ENCODE data around the gene AMOTL1. TPM values are rescaled to one million over a fixed set of nuclear protein-coding genes. Genes with fewer than 3 reads are reported as not detected.
A peak's percentile ranks its signal among the peaks of the same experiment; 100 is the strongest.

Gene AMOTL1
- polyA plus RNA-seq, 1 donor from 2014 or later, result not detected

- Mint-ChIP-seq H3K27ac (no peak overlapping the region), H3K27me3 (peaks cover 27% of the 10 kb centered on the region), H3K9me3 (peaks cover 0 to 3% (median 0%) of the 10 kb centered on the region in 3 donors), H3K36me3 (peaks cover 3% of the 10 kb centered on the region), H3K4me1 (peaks cover 0 to 9% (median 0%) of the 10 kb centered on the region in 3 donors), H3K4me3 (no peak overlapping the region)
Observed at GRCh38 chr11:94771390-94771789, 3.2 kb downstream of the AMOTL1 start.

- Mint-ChIP-seq H3K4me3 (no peak overlapping the region), H3K9me3 (peaks cover 0 to 3% (median 0%) of the 10 kb centered on the region in 3 donors), H3K27me3 (peaks cover 27% of the 10 kb centered on the region), H3K36me3 (peaks cover 3% of the 10 kb centered on the region), H3K4me1 (peaks cover 0 to 9% (median 0%) of the 10 kb centered on the region in 3 donors), H3K27ac (no peak overlapping the region)
Observed at GRCh38 chr11:94771951-94772350, 3.8 kb downstream of the AMOTL1 start.

GRCh38 chr11:94773842-94774241 lies 5.7 kb downstream of the AMOTL1 start:
- Mint-ChIP-seq H3K4me3 (no peak overlapping the region), H3K9me3 (peaks cover 0 to 3% (median 0%) of the 10 kb centered on the region in 3 donors), H3K27me3 (peaks cover 27% of the 10 kb centered on the region), H3K36me3 (peaks cover 3% of the 10 kb centered on the region), H3K4me1 (peaks cover 0 to 7% (median 0%) of the 10 kb centered on the region in 3 donors), H3K27ac (no peak overlapping the region)

- Mint-ChIP-seq H3K27ac (no peak overlapping the region), H3K36me3 (peaks cover 3% of the 10 kb centered on the region), H3K9me3 (peaks cover 0 to 3% (median 0%) of the 10 kb centered on the region in 3 donors), H3K4me3 (no peak overlapping the region), H3K27me3 (peaks cover 26% of the 10 kb centered on the region), H3K4me1 (peaks cover 0 to 4% (median 0%) of the 10 kb centered on the region in 3 donors)
Observed at GRCh38 chr11:94774345-94774744, 6.2 kb downstream of the AMOTL1 start.

GRCh38 chr11:94775567-94776327 lies 7.6 kb downstream of the AMOTL1 start:
- Mint-ChIP-seq H3K27ac (peak overlapping the region in 1 of 3 donors; percentile 65), H3K27me3 (peaks cover 19% of the 10 kb centered on the region), H3K36me3 (no peaks in the 10 kb centered on the region), H3K4me1 (peaks cover 0 to 4% (median 2%) of the 10 kb centered on the region in 3 donors), H3K9me3 (peaks cover 0 to 3% (median 0%) of the 10 kb centered on the region in 3 donors), H3K4me3 (no peak overlapping the region)

GRCh38 chr11:94776351-94777321 lies 8.5 kb downstream of the AMOTL1 start:
- no peaks in the 10 kb centered on the region for H3K36me3 Mint-ChIP-seq
- peaks cover 12% of the 10 kb centered on the region for H3K27me3 Mint-ChIP-seq
- H3K9me3 Mint-ChIP-seq, result peaks cover 0 to 3% (median 0%) of the 10 kb centered on the region in 3 donors
- peaks cover 0 to 7% (median 6%) of the 10 kb centered on the region in 3 donors for H3K4me1 Mint-ChIP-seq
- no peak overlapping the region for H3K27ac Mint-ChIP-seq
- no peak overlapping the region for H3K4me3 Mint-ChIP-seq

GRCh38 chr11:94780432-94780831 lies 12.3 kb downstream of the AMOTL1 start:
- peaks cover 16% of the 10 kb centered on the region for H3K27me3 Mint-ChIP-seq
- H3K36me3 Mint-ChIP-seq, result no peaks in the 10 kb centered on the region
- no peaks in the 10 kb centered on the region for H3K9me3 Mint-ChIP-seq
- H3K4me1 Mint-ChIP-seq, result peaks cover 0 to 7% (median 6%) of the 10 kb centered on the region in 3 donors
- H3K4me3 Mint-ChIP-seq, result no peak overlapping the region
- no peak overlapping the region for H3K27ac Mint-ChIP-seq

GRCh38 chr11:94781837-94782236 lies 13.7 kb downstream of the AMOTL1 start:
- peaks cover 0 to 7% (median 6%) of the 10 kb centered on the region in 3 donors for H3K4me1 Mint-ChIP-seq
- H3K36me3 Mint-ChIP-seq, result no peaks in the 10 kb centered on the region
- H3K9me3 Mint-ChIP-seq, result no peaks in the 10 kb centered on the region
- H3K4me3 Mint-ChIP-seq, result no peak overlapping the region
- no peak overlapping the region for H3K27ac Mint-ChIP-seq
- peaks cover 14% of the 10 kb centered on the region for H3K27me3 Mint-ChIP-seq

GRCh38 chr11:94782446-94782845 lies 14.3 kb downstream of the AMOTL1 start:
- Mint-ChIP-seq H3K4me3 (no peak overlapping the region), H3K4me1 (peaks cover 0 to 7% (median 6%) of the 10 kb centered on the region in 3 donors), H3K9me3 (no peaks in the 10 kb centered on the region), H3K36me3 (no peaks in the 10 kb centered on the region), H3K27me3 (peaks cover 14% of the 10 kb centered on the region), H3K27ac (no peak overlapping the region)

GRCh38 chr11:94784884-94785283 lies 16.7 kb downstream of the AMOTL1 start:
- no peak overlapping the region for H3K4me3 Mint-ChIP-seq
- peaks cover 10% of the 10 kb centered on the region for H3K27me3 Mint-ChIP-seq
- no peaks in the 10 kb centered on the region for H3K36me3 Mint-ChIP-seq
- H3K9me3 Mint-ChIP-seq, result no peaks in the 10 kb centered on the region
- peaks cover 0 to 7% (median 6%) of the 10 kb centered on the region in 3 donors for H3K4me1 Mint-ChIP-seq
- H3K27ac Mint-ChIP-seq, result no peak overlapping the region

- Mint-ChIP-seq H3K4me1 (peaks cover 0 to 5% (median 3%) of the 10 kb centered on the region in 3 donors), H3K4me3 (no peak overlapping the region), H3K27me3 (peaks cover 6% of the 10 kb centered on the region), H3K9me3 (no peaks in the 10 kb centered on the region), H3K27ac (no peak overlapping the region), H3K36me3 (no peaks in the 10 kb centered on the region)
Observed at GRCh38 chr11:94785509-94785908, 17.4 kb downstream of the AMOTL1 start.

GRCh38 chr11:94786264-94787126 lies 18.3 kb downstream of the AMOTL1 start:
- Mint-ChIP-seq H3K4me3 (no peak overlapping the region), H3K4me1 (no peaks in the 10 kb centered on the region), H3K36me3 (no peaks in the 10 kb centered on the region), H3K27me3 (peaks cover 5% of the 10 kb centered on the region), H3K9me3 (no peaks in the 10 kb centered on the region), H3K27ac (no peak overlapping the region)

- Mint-ChIP-seq H3K4me1 (no peaks in the 10 kb centered on the region), H3K4me3 (no peak overlapping the region), H3K27ac (no peak overlapping the region), H3K9me3 (no peaks in the 10 kb centered on the region), H3K27me3 (peaks cover 5% of the 10 kb centered on the region), H3K36me3 (no peaks in the 10 kb centered on the region)
Observed at GRCh38 chr11:94787801-94788200, 19.6 kb downstream of the AMOTL1 start.

- Mint-ChIP-seq H3K4me3 (no peak overlapping the region), H3K9me3 (no peaks in the 10 kb centered on the region), H3K4me1 (no peaks in the 10 kb centered on the region), H3K27ac (no peak overlapping the region), H3K27me3 (peaks cover 5% of the 10 kb centered on the region), H3K36me3 (no peaks in the 10 kb centered on the region)
Observed at GRCh38 chr11:94788396-94788795, 20.2 kb downstream of the AMOTL1 start.

All from IgD-negative memory B cell (primary cell).